ENCODE measurements around the gene DDR2. TPM values are rescaled to one million over a fixed set of nuclear protein-coding genes. Genes with fewer than 3 reads are reported as not detected.

Gene DDR2
- polyA plus RNA-seq, 3 donors: 0.07 TPM; not detected in 2

DNA sequence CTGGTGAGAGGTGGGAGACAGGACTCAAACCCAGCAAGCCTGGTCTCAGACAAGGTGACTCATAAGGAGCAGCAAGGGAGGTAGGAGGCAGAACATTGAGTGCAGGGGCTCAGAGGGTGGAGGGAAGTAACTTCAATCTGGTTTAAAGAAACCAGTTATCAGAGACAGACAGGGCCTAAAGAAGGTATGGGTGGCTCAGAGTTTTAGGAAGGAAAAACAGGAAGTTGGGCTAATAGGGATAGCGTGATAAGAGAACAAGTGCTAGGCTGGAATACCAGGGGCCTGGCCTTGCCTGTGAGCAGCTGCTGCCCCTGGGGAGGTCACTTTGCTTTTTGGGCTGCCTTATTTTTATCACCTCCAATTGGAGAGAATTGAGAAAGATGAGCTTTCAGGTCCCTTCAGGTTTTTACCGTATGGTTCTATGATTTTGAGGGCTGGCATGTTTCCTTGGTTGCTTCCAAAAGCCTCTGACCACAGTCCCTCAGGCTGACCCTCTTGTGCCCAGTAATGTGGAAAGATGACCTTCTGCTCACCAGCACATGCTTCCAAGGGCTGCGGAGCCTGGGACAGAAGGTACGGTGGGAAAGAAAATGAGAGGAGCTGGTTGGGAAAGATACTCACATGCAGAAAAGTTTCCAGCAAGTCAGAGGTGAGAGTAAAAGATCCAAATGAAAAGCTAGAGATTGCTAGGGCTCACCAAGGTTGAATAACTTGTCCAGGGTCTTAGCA, 77.0 kb downstream of the DDR2 start:
- TF ChIP-seq, protein P1, sequence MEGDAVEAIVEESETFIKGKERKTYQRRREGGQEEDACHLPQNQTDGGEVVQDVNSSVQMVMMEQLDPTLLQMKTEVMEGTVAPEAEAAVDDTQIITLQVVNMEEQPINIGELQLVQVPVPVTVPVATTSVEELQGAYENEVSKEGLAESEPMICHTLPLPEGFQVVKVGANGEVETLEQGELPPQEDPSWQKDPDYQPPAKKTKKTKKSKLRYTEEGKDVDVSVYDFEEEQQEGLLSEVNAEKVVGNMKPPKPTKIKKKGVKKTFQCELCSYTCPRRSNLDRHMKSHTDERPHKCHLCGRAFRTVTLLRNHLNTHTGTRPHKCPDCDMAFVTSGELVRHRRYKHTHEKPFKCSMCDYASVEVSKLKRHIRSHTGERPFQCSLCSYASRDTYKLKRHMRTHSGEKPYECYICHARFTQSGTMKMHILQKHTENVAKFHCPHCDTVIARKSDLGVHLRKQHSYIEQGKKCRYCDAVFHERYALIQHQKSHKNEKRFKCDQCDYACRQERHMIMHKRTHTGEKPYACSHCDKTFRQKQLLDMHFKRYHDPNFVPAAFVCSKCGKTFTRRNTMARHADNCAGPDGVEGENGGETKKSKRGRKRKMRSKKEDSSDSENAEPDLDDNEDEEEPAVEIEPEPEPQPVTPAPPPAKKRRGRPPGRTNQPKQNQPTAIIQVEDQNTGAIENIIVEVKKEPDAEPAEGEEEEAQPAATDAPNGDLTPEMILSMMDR (IDR thresholded peaks at IDR 0.05): no peak
- no peak overlapping the region for H3K27ac Mint-ChIP-seq
- Histone ChIP-seq H3K9me3 (replicated peaks in 1 of 2; ENCODE audit: control insufficient read depth in 1 of 2, insufficient read depth in 1 of 2, low read length in 2 of 2) (no peaks in the 10 kb centered on the region), H3K79me2 (ENCODE audit: insufficient read depth, low read length) (no peaks in the 10 kb centered on the region), H3K4me2 (replicated peaks; ENCODE audit: extremely low read depth, low read length, poor library complexity, severe bottlenecking) (no peak overlapping the region), H4K20me1 (ENCODE audit: insufficient read depth, low read length) (no peaks in the 10 kb centered on the region), H3K27ac (ENCODE audit: low read depth in 1 of 2, low read length in 2 of 2) (no peak overlapping the region), H3K27me3 (ENCODE audit: control insufficient read depth in 2 of 2, insufficient read depth in 2 of 2, low read length in 2 of 2) (no peaks in the 10 kb centered on the region), H3K9ac (ENCODE audit: insufficient read depth, low read length, poor library complexity, severe bottlenecking) (no peak overlapping the region), H3K4me1 (ENCODE audit: control insufficient read depth in 1 of 2, insufficient read depth in 2 of 2, low read length in 2 of 2) (no peaks in the 10 kb centered on the region), H2AFZ (ENCODE audit: insufficient read depth, low read depth, low read length, poor library complexity, severe bottlenecking) (no peak overlapping the region), H3K36me3 (replicated peaks in 1 of 2; ENCODE audit: control insufficient read depth in 1 of 2, insufficient read depth in 2 of 2, low read length in 2 of 2) (no peaks in the 10 kb centered on the region), H3K4me3 (replicated peaks in 1 of 3; ENCODE audit: low read depth in 2 of 3, low read length in 3 of 3) (no peak overlapping the region)
- H3K4me3 Mint-ChIP-seq: no peak overlapping the region
- peaks cover 0 to 2% (median 0%) of the 10 kb centered on the region in 3 donors for H3K27me3 Mint-ChIP-seq (ENCODE audit: low read depth in 3 of 3)
- no peak for DNase-seq
- intact Hi-C loops (cut with micrococcal nuclease): no loop called here
- WGBS (ENCODE audit: insufficient coverage): 67% methylated on average over 2 of the region's 4 CpGs
- H3K36me3 Mint-ChIP-seq: no peaks in the 10 kb centered on the region
- peaks cover 0 to 8% (median 0%) of the 10 kb centered on the region in 7 donors for H3K9me3 Mint-ChIP-seq
- H3K4me1 Mint-ChIP-seq: no peaks in the 10 kb centered on the region

DNA sequence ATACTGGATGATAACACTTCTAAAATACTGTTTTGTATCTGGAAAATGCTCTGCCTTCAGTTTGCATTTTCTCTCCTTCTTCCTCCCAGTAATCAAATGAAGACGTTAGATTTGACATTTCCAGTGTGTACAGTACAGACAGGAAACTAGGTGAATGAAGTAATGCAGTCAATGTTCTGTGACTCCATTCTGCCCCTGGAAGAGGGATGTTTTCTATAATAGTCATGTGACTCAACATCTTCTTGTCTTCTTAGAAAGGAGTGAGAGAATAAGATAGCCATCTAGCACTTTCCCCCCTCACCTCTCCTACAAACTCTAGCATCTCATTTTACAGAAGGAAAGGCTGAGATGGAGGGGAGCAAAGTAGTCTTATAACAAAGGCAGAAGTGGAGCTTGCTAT, 77.6 kb downstream of the DDR2 start:
- H3K4me1 ChIP-seq (ENCODE audit: control insufficient read depth in 1 of 2, insufficient read depth in 2 of 2, low read length in 2 of 2): no peaks in the 10 kb centered on the region
- H3K27me3 ChIP-seq (ENCODE audit: control insufficient read depth in 2 of 2, insufficient read depth in 2 of 2, low read length in 2 of 2): no peaks in the 10 kb centered on the region
- no peaks in the 10 kb centered on the region for H3K9me3 ChIP-seq (replicated peaks in 1 of 2; ENCODE audit: control insufficient read depth in 1 of 2, insufficient read depth in 1 of 2, low read length in 2 of 2)
- DNase-seq: no peak
- H2AFZ ChIP-seq (ENCODE audit: insufficient read depth, low read depth, low read length, poor library complexity, severe bottlenecking): no peak overlapping the region
- no peaks in the 10 kb centered on the region for H3K79me2 ChIP-seq (ENCODE audit: insufficient read depth, low read length)
- Mint-ChIP-seq H3K27me3 (ENCODE audit: low read depth in 3 of 3) (peaks cover 0 to 2% (median 0%) of the 10 kb centered on the region in 3 donors), H3K27ac (peak overlapping the region in 1 of 7 donors; percentile 37), H3K4me3 (no peak overlapping the region), H3K9me3 (peaks cover 0 to 7% (median 0%) of the 10 kb centered on the region in 7 donors), H3K4me1 (no peaks in the 10 kb centered on the region), H3K36me3 (no peaks in the 10 kb centered on the region)
- H3K36me3 ChIP-seq (replicated peaks in 1 of 2; ENCODE audit: control insufficient read depth in 1 of 2, insufficient read depth in 2 of 2, low read length in 2 of 2): no peaks in the 10 kb centered on the region
- no CpG with 5 or more reads among the region's 1 CpG for WGBS (ENCODE audit: insufficient coverage)
- no peak overlapping the region for H3K4me3 ChIP-seq (replicated peaks in 1 of 3; ENCODE audit: low read depth in 2 of 3, low read length in 3 of 3)
- no peak overlapping the region for H3K4me2 ChIP-seq (replicated peaks; ENCODE audit: extremely low read depth, low read length, poor library complexity, severe bottlenecking)
- TF ChIP-seq, protein P1 (IDR thresholded peaks at IDR 0.05): no peak
- H4K20me1 ChIP-seq (ENCODE audit: insufficient read depth, low read length): no peaks in the 10 kb centered on the region
- no peak overlapping the region for H3K9ac ChIP-seq (ENCODE audit: insufficient read depth, low read length, poor library complexity, severe bottlenecking)
- H3K27ac ChIP-seq (ENCODE audit: low read depth in 1 of 2, low read length in 2 of 2): no peak overlapping the region
- intact Hi-C loops (cut with micrococcal nuclease): no loop called here

All from CD14-positive monocyte (primary cell).